Retinal pigment epithelial cell (primary cell): ENCODE measurements around the gene IL9.

Experiments
- DNase-seq: peaks from one replicate; pipeline ENCODE4 v3.0.0-alpha.2; 2010; ENCODE audit warnings: low read depth
- H3K4me3 ChIP-seq: 2 replicates; pipeline ENCODE4 v1.5.1; 2011; ENCODE audit warnings: mild to moderate bottlenecking, low read length, control low read depth, moderate library complexity
- CTCF ChIP-seq: conservative IDR thresholded peaks from 2 replicates; pipeline ENCODE4 v1.5.1; 2011; ENCODE audit warnings: low read depth, low read length, control low read depth, inconsistent platforms

IL9 gene

GRCh38 chr5:135886136-135886535 is 9.5 kb downstream of the IL9 start:
- H3K4me3 ChIP-seq, result no peak overlapping the region
- TF ChIP-seq CTCF, result no peak
- DNase-seq, result no peak

- no peak for DNase-seq
- H3K4me3 ChIP-seq, result no peak overlapping the region
- TF ChIP-seq CTCF, result no peak
Observed at GRCh38 chr5:135885031-135885430, 10.6 kb downstream of the IL9 start.

GRCh38 chr5:135883441-135883840 is 12.2 kb downstream of the IL9 start:
- peak; percentile 24 for TF ChIP-seq CTCF
- no peak overlapping the region for H3K4me3 ChIP-seq
- DNase-seq, result no peak

GRCh38 chr5:135883026-135883425 is 12.6 kb downstream of the IL9 start:
- no peak for TF ChIP-seq CTCF
- H3K4me3 ChIP-seq, result no peak overlapping the region
- no peak for DNase-seq

- no peak for DNase-seq
- no peak for TF ChIP-seq CTCF
- no peak overlapping the region for H3K4me3 ChIP-seq
Observed at GRCh38 chr5:135881819-135882218, 13.8 kb downstream of the IL9 start.

- TF ChIP-seq CTCF, result no peak
- no peak for DNase-seq
- H3K4me3 ChIP-seq, result no peak overlapping the region
Observed at GRCh38 chr5:135881244-135881643, 14.4 kb downstream of the IL9 start.

GRCh38 chr5:135880801-135881200 is 14.8 kb downstream of the IL9 start:
- no peak overlapping the region for H3K4me3 ChIP-seq
- no peak for TF ChIP-seq CTCF
- no peak for DNase-seq
